22Rv1 (cell line): ENCODE data around the gene MOV10L1.

Experiments used
- CTCF ChIP-seq: fragments of 450-650 bp; IDR thresholded peaks from 2 replicates; pipeline ENCODE4 v1.5.1; 2017; ENCODE audit warnings: mild to moderate bottlenecking
- ZFX ChIP-seq: fragments of 450-650 bp; IDR thresholded peaks from 2 replicates; pipeline ENCODE4 v1.6.1; 2017; ENCODE audit warnings: antibody characterized with exemption, borderline replicate concordance

- TF ChIP-seq CTCF (no peak), ZFX (no peak)
Measured at GRCh38 chr22:50118557-50119168, 28.9 kb downstream of the MOV10L1 start.
